ENCODE data around the gene LILRA2.
"Not testable (repeated sequence)": the region's sequence is repeated elsewhere in the genome, so short reads cannot be mapped to it uniquely, and the experiment has no call there.

LILRA2 gene

GRCh38 chr19:54573330-54573872, at the start of gene LILRA2:
TSS of gene LILRA2 (plus strand) at chr19:54573790. CDS start at chr19:54573879, 89 bp downstream.
- DNase-seq, result no peak

GRCh38 chr19:54525636-54526035, 48.0 kb upstream of the LILRA2 start:
- DNase-seq, result no peak

- DNase-seq, result no peak
Measured at GRCh38 chr19:54526972-54527371, 46.6 kb upstream of the LILRA2 start.

GRCh38 chr19:54530866-54531265, 42.7 kb upstream of the LILRA2 start:
- no peak for DNase-seq

GRCh38 chr19:54532528-54532927, 41.1 kb upstream of the LILRA2 start:
- no peak for DNase-seq

GRCh38 chr19:54533476-54533875, 40.1 kb upstream of the LILRA2 start:
- DNase-seq, result no peak

- no peak for DNase-seq
Measured at GRCh38 chr19:54534156-54534555, 39.4 kb upstream of the LILRA2 start.

GRCh38 chr19:54535601-54536000, 38.0 kb upstream of the LILRA2 start:
- no peak for DNase-seq

- no peak for DNase-seq
Measured at GRCh38 chr19:54536956-54537355, 36.6 kb upstream of the LILRA2 start.

- no peak for DNase-seq
Measured at GRCh38 chr19:54541712-54542111, 31.9 kb upstream of the LILRA2 start.

- DNase-seq, result no peak
Measured at GRCh38 chr19:54548806-54549205, 24.8 kb upstream of the LILRA2 start.

GRCh38 chr19:54549224-54549623, 24.4 kb upstream of the LILRA2 start:
- no peak for DNase-seq

GRCh38 chr19:54551293-54551692, 22.3 kb upstream of the LILRA2 start:
- no peak for DNase-seq

- no peak for DNase-seq
Measured at GRCh38 chr19:54551950-54552912, 21.4 kb upstream of the LILRA2 start.

GRCh38 chr19:54552913-54553310, 20.7 kb upstream of the LILRA2 start:
- no peak for DNase-seq

- no peak for DNase-seq
Measured at GRCh38 chr19:54554006-54554405, 19.6 kb upstream of the LILRA2 start.

GRCh38 chr19:54554896-54555295, 18.7 kb upstream of the LILRA2 start:
- DNase-seq, result no peak

- no peak for DNase-seq
Measured at GRCh38 chr19:54556194-54556593, 17.4 kb upstream of the LILRA2 start.

- no peak for DNase-seq
Measured at GRCh38 chr19:54558339-54558738, 15.3 kb upstream of the LILRA2 start.

- DNase-seq, result no peak
Measured at GRCh38 chr19:54560881-54561385, 12.7 kb upstream of the LILRA2 start.

- no peak for DNase-seq
Measured at GRCh38 chr19:54561840-54562239, 11.8 kb upstream of the LILRA2 start.

- DNase-seq, result not testable (repeated sequence)
Measured at GRCh38 chr19:54563206-54563605, 10.4 kb upstream of the LILRA2 start.

GRCh38 chr19:54570316-54570715, 3.3 kb upstream of the LILRA2 start:
- no peak for DNase-seq
